HepG2 (cell line): ENCODE measurements around the gene HOXA13. TPM values are rescaled to one million over a fixed set of nuclear protein-coding genes. Genes with fewer than 3 reads are reported as not detected.

Source experiments
- EP300 ChIP-seq, 3 experiments: sonication (generic) in 1 of 3; formaldehyde crosslinking in 1 of 3; IDR thresholded peaks; 2 replicates each; pipeline versions ENCODE4 v1.5.1 to v1.6.1; 2011 to 2020; ENCODE audit warnings: low read depth in 2 of 3, low read length in 2 of 3, borderline replicate concordance in 1 of 3, improper control_type of control experiment in 1 of 3, mild to moderate bottlenecking in 1 of 3, missing genetic modification reagents in 1 of 3, moderate library complexity in 1 of 3
- HNF4A ChIP-seq: sonication (generic); formaldehyde crosslinking; IDR thresholded peaks from 2 replicates; pipeline ENCODE4 v1.4.0; 2020; ENCODE audit warnings: missing genetic modification reagents
- MED8 ChIP-seq: sonication (generic); formaldehyde crosslinking; IDR thresholded peaks from 2 replicates; pipeline ENCODE4 v1.8.1; 2023; ENCODE audit warnings: mild to moderate bottlenecking, missing genetic modification reagents; ENCODE audit not compliant: insufficient replicate concordance
- NCOA1 ChIP-seq: sonication (generic); formaldehyde crosslinking; IDR thresholded peaks from 2 replicates; pipeline ENCODE4 v1.9.0; 2021; ENCODE audit warnings: missing genetic modification reagents
- NFYB ChIP-seq: sonication (generic); formaldehyde crosslinking; IDR thresholded peaks from 2 replicates; pipeline ENCODE4 v1.4.0; 2020; ENCODE audit warnings: missing genetic modification reagents
- REL ChIP-seq: sonication (generic); formaldehyde crosslinking; conservative IDR thresholded peaks from 2 replicates; pipeline ENCODE4 v1.8.0; 2022; ENCODE audit warnings: mild to moderate bottlenecking, missing genetic modification reagents, moderate library complexity
- ZNF333 ChIP-seq: sonication (generic); formaldehyde crosslinking; IDR thresholded peaks from 2 replicates; pipeline ENCODE4 v1.4.0; 2020; ENCODE audit warnings: mild to moderate bottlenecking, missing genetic modification reagents, borderline replicate concordance
- ZNF496 ChIP-seq: sonication (generic); formaldehyde crosslinking; IDR thresholded peaks from 2 replicates; pipeline ENCODE4 v1.8.1; 2023; ENCODE audit warnings: mild to moderate bottlenecking, moderate library complexity, missing genetic modification reagents; ENCODE audit not compliant: insufficient replicate concordance
- ZNF589 ChIP-seq: sonication (generic); formaldehyde crosslinking; conservative IDR thresholded peaks from 2 replicates; pipeline ENCODE4 v1.8.0; 2022; ENCODE audit warnings: mild to moderate bottlenecking, moderate library complexity, missing genetic modification reagents
- ZNF776 ChIP-seq: sonication (generic); formaldehyde crosslinking; IDR thresholded peaks from 2 replicates; pipeline ENCODE4 v1.4.0; 2020; ENCODE audit warnings: mild to moderate bottlenecking, missing genetic modification reagents
- ZSCAN25 ChIP-seq: sonication (generic); formaldehyde crosslinking; IDR thresholded peaks from 2 replicates; pipeline ENCODE4 v1.8.0; 2022; ENCODE audit warnings: mild to moderate bottlenecking, missing genetic modification reagents
- polyA plus RNA-seq, 8 experiments: library from polyadenylated mRNA; depleted of rRNA in 3 of 8; stranded (reverse) in 7 of 8; unstranded in 1 of 8; fragments of >200 nt; fragmentation: Illumina TruSeq in 4 of 8; extraction: Trizol in 4 of 8; gene quantifications; 2 replicates each; pipeline versions ENCODE4 v1.2.1 to v1.2.3, GENCODE V29; 2011 to 2016; ENCODE audit warnings: low read depth in 4 of 8, missing spikeins in 1 of 8, mixed read lengths in 1 of 8; ENCODE audit not compliant: insufficient read depth in 1 of 8
- total RNA-seq, 5 experiments: library from RNA; depleted of rRNA; stranded (reverse); fragments of >200 nt; fragmentation: Illumina TruSeq; extraction: Trizol; gene quantifications; 2 replicates each; pipeline ENCODE4 v1.2.3, GENCODE V29; 2016; ENCODE audit warnings: low read depth in 1 of 5
- TF ChIP-seq, protein P1 (sequence below): IDR thresholded peaks from 2 replicates; pipeline ENCODE4 v1.6.1; 2016; ENCODE audit warnings: mild to moderate bottlenecking
- TF ChIP-seq, protein P2 (sequence below): sonication (generic); formaldehyde crosslinking; IDR thresholded peaks from 2 replicates; pipeline ENCODE4 v1.8.0; 2023; ENCODE audit warnings: mild to moderate bottlenecking, missing genetic modification reagents
- TF ChIP-seq, protein P3 (sequence below): sonication (generic); formaldehyde crosslinking; IDR thresholded peaks from 2 replicates; pipeline ENCODE4 v1.8.1; 2023; ENCODE audit warnings: missing genetic modification reagents, inconsistent platforms, borderline replicate concordance
- TF ChIP-seq, protein P4 (sequence below): sonication (generic); formaldehyde crosslinking; IDR thresholded peaks from 2 replicates; pipeline ENCODE4 v1.4.0; 2020; ENCODE audit warnings: missing genetic modification reagents
- TF ChIP-seq, protein P5 (sequence below): sonication (generic); formaldehyde crosslinking; IDR thresholded peaks from 2 replicates; pipeline ENCODE4 v1.4.0; 2020; ENCODE audit warnings: missing genetic modification reagents
- TF ChIP-seq, protein P6 (sequence below): sonication (generic); formaldehyde crosslinking; IDR thresholded peaks from 2 replicates; pipeline ENCODE4 v1.4.0; 2020; ENCODE audit warnings: missing genetic modification reagents, borderline replicate concordance

The HOXA13 gene
- total and polyA plus RNA-seq, 2 of the 13 experiments (the other 11 are each of a cell fraction or from before 2014, with no cell fraction given) = 0.01 to 0.04 TPM

DNA sequence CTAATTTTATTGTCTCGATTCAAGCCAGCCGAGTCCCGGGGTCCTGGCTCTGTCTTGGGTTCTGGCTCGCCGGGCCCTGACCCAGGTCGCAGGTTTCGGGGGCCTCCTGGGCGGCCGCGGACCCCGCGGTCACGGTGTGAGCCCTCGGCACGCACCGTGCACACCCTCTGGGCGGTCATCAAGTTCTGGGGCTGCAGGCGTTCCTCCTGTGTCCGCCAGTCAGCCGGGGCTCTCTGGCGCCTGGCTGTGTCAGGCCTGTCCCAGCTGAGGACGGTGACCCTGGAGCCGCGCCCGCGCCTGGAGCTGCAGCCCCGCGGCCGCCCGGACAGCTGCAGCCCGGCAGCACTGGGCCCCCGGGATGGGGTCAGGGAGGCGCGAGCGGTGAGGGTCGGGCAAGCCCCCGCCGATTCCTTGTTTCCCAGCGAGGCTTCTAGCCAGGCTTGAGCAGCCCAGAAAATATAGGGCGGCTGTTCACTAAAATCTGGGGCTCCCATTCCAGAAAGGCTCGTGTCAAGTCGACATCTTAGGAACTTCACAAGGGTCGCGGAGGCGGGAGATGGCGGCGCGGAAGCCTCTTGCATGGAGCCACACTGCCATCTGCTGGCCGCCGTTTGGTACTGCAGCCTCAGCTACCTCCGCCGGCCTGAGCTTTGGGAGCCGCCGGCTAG lies 39.2 kb downstream of the HOXA13 start (continued):
- TF ChIP-seq, protein P1, sequence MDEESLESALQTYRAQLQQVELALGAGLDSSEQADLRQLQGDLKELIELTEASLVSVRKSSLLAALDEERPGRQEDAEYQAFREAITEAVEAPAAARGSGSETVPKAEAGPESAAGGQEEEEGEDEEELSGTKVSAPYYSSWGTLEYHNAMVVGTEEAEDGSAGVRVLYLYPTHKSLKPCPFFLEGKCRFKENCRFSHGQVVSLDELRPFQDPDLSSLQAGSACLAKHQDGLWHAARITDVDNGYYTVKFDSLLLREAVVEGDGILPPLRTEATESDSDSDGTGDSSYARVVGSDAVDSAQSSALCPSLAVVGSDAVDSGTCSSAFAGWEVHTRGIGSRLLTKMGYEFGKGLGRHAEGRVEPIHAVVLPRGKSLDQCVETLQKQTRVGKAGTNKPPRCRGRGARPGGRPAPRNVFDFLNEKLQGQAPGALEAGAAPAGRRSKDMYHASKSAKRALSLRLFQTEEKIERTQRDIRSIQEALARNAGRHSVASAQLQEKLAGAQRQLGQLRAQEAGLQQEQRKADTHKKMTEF = peak; percentile 49; the same call in 1 of the 2 replicates
- TF ChIP-seq NFYB (CRISPR knock-in tag) (no peak), ZNF333 (CRISPR knock-in tag) (0 out of 2 replicates have a peak, but pooled peaks have one; percentile 63), REL (CRISPR knock-in tag) (no peak), NCOA1 (CRISPR knock-in tag) (0 out of 2 replicates have a peak, but pooled peaks have one; percentile 32), ZNF496 (CRISPR knock-in tag) (no peak), ZNF776 (CRISPR knock-in tag) (peak; percentile 88), ZSCAN25 (0 out of 2 replicates have a peak, but pooled peaks have one; percentile 43), HNF4A (no peak), MED8 (CRISPR knock-in tag) (peak; percentile 42), EP300 (IDR thresholded peaks at IDR 0.05; ENCODE audit: low read depth in 2 of 2, low read length in 2 of 2) (no peak), EP300 (CRISPR knock-in tag; IDR thresholded peaks at IDR 0.05; ENCODE audit: borderline replicate concordance) (no peak), ZNF589 (CRISPR knock-in tag) (no peak)
- TF ChIP-seq, protein P2, sequence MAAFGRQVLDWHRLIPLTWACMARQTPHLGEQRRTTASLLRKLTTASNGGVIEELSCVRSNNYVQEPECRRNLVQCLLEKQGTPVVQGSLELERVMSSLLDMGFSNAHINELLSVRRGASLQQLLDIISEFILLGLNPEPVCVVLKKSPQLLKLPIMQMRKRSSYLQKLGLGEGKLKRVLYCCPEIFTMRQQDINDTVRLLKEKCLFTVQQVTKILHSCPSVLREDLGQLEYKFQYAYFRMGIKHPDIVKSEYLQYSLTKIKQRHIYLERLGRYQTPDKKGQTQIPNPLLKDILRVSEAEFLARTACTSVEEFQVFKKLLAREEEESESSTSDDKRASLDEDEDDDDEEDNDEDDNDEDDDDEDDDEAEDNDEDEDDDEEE (CRISPR knock-in tag) = no peak; the same call in 1 of the 2 replicates
- TF ChIP-seq, protein P3, sequence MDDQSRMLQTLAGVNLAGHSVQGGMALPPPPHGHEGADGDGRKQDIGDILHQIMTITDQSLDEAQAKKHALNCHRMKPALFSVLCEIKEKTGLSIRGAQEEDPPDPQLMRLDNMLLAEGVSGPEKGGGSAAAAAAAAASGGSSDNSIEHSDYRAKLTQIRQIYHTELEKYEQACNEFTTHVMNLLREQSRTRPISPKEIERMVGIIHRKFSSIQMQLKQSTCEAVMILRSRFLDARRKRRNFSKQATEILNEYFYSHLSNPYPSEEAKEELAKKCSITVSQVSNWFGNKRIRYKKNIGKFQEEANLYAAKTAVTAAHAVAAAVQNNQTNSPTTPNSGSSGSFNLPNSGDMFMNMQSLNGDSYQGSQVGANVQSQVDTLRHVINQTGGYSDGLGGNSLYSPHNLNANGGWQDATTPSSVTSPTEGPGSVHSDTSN (CRISPR knock-in tag) = no peak
- TF ChIP-seq, protein P4, sequence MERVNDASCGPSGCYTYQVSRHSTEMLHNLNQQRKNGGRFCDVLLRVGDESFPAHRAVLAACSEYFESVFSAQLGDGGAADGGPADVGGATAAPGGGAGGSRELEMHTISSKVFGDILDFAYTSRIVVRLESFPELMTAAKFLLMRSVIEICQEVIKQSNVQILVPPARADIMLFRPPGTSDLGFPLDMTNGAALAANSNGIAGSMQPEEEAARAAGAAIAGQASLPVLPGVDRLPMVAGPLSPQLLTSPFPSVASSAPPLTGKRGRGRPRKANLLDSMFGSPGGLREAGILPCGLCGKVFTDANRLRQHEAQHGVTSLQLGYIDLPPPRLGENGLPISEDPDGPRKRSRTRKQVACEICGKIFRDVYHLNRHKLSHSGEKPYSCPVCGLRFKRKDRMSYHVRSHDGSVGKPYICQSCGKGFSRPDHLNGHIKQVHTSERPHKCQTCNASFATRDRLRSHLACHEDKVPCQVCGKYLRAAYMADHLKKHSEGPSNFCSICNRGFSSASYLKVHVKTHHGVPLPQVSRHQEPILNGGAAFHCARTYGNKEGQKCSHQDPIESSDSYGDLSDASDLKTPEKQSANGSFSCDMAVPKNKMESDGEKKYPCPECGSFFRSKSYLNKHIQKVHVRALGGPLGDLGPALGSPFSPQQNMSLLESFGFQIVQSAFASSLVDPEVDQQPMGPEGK (CRISPR knock-in tag) = 0 out of 2 replicates have a peak, but pooled peaks have one; percentile 27
- TF ChIP-seq, protein P5, sequence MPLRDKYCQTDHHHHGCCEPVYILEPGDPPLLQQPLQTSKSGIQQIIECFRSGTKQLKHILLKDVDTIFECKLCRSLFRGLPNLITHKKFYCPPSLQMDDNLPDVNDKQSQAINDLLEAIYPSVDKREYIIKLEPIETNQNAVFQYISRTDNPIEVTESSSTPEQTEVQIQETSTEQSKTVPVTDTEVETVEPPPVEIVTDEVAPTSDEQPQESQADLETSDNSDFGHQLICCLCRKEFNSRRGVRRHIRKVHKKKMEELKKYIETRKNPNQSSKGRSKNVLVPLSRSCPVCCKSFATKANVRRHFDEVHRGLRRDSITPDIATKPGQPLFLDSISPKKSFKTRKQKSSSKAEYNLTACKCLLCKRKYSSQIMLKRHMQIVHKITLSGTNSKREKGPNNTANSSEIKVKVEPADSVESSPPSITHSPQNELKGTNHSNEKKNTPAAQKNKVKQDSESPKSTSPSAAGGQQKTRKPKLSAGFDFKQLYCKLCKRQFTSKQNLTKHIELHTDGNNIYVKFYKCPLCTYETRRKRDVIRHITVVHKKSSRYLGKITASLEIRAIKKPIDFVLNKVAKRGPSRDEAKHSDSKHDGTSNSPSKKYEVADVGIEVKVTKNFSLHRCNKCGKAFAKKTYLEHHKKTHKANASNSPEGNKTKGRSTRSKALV = peak; percentile 37; the same call in 1 of the 2 replicates
- TF ChIP-seq, protein P6, sequence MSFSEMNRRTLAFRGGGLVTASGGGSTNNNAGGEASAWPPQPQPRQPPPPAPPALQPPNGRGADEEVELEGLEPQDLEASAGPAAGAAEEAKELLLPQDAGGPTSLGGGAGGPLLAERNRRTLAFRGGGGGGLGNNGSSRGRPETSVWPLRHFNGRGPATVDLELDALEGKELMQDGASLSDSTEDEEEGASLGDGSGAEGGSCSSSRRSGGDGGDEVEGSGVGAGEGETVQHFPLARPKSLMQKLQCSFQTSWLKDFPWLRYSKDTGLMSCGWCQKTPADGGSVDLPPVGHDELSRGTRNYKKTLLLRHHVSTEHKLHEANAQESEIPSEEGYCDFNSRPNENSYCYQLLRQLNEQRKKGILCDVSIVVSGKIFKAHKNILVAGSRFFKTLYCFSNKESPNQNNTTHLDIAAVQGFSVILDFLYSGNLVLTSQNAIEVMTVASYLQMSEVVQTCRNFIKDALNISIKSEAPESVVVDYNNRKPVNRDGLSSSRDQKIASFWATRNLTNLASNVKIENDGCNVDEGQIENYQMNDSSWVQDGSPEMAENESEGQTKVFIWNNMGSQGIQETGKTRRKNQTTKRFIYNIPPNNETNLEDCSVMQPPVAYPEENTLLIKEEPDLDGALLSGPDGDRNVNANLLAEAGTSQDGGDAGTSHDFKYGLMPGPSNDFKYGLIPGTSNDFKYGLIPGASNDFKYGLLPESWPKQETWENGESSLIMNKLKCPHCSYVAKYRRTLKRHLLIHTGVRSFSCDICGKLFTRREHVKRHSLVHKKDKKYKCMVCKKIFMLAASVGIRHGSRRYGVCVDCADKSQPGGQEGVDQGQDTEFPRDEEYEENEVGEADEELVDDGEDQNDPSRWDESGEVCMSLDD (CRISPR knock-in tag) = 0 out of 2 replicates have a peak, but pooled peaks have one; percentile 43
